Uterus (tissue), 4 donors: ENCODE measurements around the gene WFS1. TPM values are rescaled to one million over a fixed set of nuclear protein-coding genes. Genes with fewer than 3 reads are reported as not detected.

Experiments used
- DNase-seq, 2 donors: peaks; one replicate each; pipeline ENCODE4 v3.0.0-alpha.2; 2019 to 2020
- H3K27ac ChIP-seq, 2 donors: fragments of 200-600 bp; sonication (generic); 1 replicate in 1 of 2; 2 replicates in 1 of 2; pipeline ENCODE4 v1.5.1; 2016 to 2018
- H3K27me3 ChIP-seq, 2 donors: fragments of 200-600 bp; sonication (generic); one replicate each; pipeline ENCODE4 v1.5.1; 2018 to 2019; ENCODE audit warnings: control low read depth in 1 of 2
- H3K36me3 ChIP-seq, 2 donors: fragments of 200-600 bp; sonication (generic); one replicate each; pipeline ENCODE4 v1.5.1; 2019; ENCODE audit warnings: control low read depth in 1 of 2
- H3K4me1 ChIP-seq, 2 donors: fragments of 200-600 bp; sonication (generic); one replicate each; pipeline ENCODE4 v1.5.1; 2018 to 2019; ENCODE audit warnings: control low read depth in 1 of 2
- H3K4me3 ChIP-seq, 2 donors: fragments of 200-600 bp; sonication (generic); 1 replicate in 1 of 2; 2 replicates in 1 of 2; pipeline ENCODE4 v1.5.1; 2018 to 2019; ENCODE audit warnings: mild to moderate bottlenecking in 1 of 2
- H3K9me3 ChIP-seq, 2 donors: fragments of 200-600 bp; sonication (generic); one replicate each; pipeline ENCODE4 v1.5.1; 2019; ENCODE audit warnings: control low read depth in 1 of 2
- POLR2A ChIP-seq, 2 donors: fragments of 450-650 bp; IDR thresholded peaks; one replicate each; pipeline ENCODE4 v1.6.1; 2016; ENCODE audit warnings: antibody characterized with exemption in 2 of 2, mild to moderate bottlenecking in 1 of 2, moderate library complexity in 1 of 2
- intact Hi-C: fragments of 100-400 bp; cut with DNase I; formaldehyde crosslinking; loops from one replicate; pipeline ENCODE4 v1.15.1; 2023; ENCODE audit warnings: low total_unique reads
- total RNA-seq, 4 donors: library from RNA; depleted of rRNA in 3 of 4; stranded (reverse); fragments of >200 nt in 3 of 4; gene quantifications; one replicate each; pipeline versions ENCODE4 v1.1.0 to v1.2.4, GENCODE V29; 2014 to 2023
- TF ChIP-seq, protein P1 (sequence below), 4 experiments: fragments of 200-600 bp in 2 of 4; fragments of 450-650 bp in 2 of 4; sonication (generic) in 2 of 4; IDR thresholded peaks; one replicate each; pipeline ENCODE4 v1.5.1; 2016 to 2019; ENCODE audit warnings: antibody characterized with exemption in 4 of 4, mild to moderate bottlenecking in 2 of 4, moderate library complexity in 1 of 4
- donor health status: DM: yes; HTN: yes; CAD: no.

The WFS1 gene
- total RNA-seq, 4 donors from 2014 or later = 27.5 to 118 (median 51.9) TPM

DNA sequence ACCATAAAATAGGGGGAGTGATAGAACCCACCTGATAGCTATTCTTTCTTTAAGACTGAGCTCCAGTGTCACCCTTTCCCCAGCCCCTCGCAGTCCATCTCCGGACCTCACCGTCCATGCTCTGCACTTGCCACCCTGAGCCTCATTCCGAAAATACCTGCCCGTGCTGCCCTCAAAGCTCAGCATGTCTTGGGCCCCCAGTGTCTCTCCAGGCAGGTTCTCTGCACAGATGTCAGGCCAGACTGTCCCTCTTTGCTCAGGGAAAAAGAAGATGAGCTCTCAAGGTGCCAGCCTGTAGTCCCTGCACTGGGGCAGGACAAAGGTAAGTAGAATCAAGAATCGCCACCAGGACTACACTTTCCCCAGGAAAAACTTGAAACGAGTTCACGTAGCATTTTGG is 9.8 kb upstream of the WFS1 start:
- TF ChIP-seq, protein P1, sequence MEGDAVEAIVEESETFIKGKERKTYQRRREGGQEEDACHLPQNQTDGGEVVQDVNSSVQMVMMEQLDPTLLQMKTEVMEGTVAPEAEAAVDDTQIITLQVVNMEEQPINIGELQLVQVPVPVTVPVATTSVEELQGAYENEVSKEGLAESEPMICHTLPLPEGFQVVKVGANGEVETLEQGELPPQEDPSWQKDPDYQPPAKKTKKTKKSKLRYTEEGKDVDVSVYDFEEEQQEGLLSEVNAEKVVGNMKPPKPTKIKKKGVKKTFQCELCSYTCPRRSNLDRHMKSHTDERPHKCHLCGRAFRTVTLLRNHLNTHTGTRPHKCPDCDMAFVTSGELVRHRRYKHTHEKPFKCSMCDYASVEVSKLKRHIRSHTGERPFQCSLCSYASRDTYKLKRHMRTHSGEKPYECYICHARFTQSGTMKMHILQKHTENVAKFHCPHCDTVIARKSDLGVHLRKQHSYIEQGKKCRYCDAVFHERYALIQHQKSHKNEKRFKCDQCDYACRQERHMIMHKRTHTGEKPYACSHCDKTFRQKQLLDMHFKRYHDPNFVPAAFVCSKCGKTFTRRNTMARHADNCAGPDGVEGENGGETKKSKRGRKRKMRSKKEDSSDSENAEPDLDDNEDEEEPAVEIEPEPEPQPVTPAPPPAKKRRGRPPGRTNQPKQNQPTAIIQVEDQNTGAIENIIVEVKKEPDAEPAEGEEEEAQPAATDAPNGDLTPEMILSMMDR (IDR thresholded peaks at IDR 0.05) = no peak
- no peak for TF ChIP-seq POLR2A (IDR thresholded peaks at IDR 0.05)
- Histone ChIP-seq H3K4me1 (no peaks in the 10 kb centered on the region), H3K9me3 (no peaks in the 10 kb centered on the region), H3K27ac (no peak overlapping the region), H3K36me3 (no peaks in the 10 kb centered on the region), H3K27me3 (no peaks in the 10 kb centered on the region), H3K4me3 (no peak overlapping the region)
- DNase-seq = no peak
- intact Hi-C loops = no loop called here

GRCh38 chr4:6262176-6262575 is 7.5 kb upstream of the WFS1 start:
- no peak overlapping the region for H3K27ac ChIP-seq
- H3K9me3 ChIP-seq = no peaks in the 10 kb centered on the region
- no peak for DNase-seq
- TF ChIP-seq, protein P1 (IDR thresholded peaks at IDR 0.05) = no peak
- no peak for TF ChIP-seq POLR2A (IDR thresholded peaks at IDR 0.05)
- H3K4me1 ChIP-seq = no peaks in the 10 kb centered on the region
- intact Hi-C loops = no loop called here
- no peaks in the 10 kb centered on the region for H3K36me3 ChIP-seq
- H3K27me3 ChIP-seq = no peaks in the 10 kb centered on the region
- no peak overlapping the region for H3K4me3 ChIP-seq

DNA sequence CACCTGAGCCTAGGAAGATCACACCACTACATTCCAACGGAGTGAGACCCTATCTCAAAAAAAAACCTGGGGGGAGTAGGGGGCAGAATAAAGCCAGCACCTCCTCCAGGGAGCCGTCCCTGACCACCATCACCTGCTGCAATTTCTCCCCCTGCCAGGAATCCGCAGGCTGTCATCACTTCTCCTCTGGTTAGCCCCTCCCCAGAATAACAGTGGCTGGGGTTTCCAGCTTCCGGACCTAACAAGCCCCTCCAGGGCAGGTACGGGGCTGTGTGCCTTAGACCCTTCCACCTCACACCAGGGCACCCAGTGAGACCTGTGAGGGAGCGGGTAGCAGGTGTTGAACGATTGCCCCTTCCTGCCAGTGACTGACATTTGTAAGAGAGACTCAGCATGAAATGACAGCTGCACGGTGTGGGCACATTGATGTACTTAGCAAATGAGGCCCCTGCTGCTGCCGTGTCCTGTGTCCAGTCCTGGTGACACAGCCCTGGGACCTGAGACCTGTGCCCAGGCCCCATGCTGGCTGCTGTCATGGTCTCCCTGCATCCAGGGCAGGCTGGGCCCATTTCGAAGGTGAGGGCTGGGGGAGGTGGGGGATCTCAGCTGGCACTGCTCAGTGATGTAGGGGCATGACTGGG is 6.7 kb upstream of the WFS1 start:
- no peaks in the 10 kb centered on the region for H3K9me3 ChIP-seq
- H3K4me3 ChIP-seq = no peak overlapping the region
- no peaks in the 10 kb centered on the region for H3K27me3 ChIP-seq
- DNase-seq = no peak
- H3K27ac ChIP-seq = no peak overlapping the region
- TF ChIP-seq POLR2A (IDR thresholded peaks at IDR 0.05) = no peak
- TF ChIP-seq, protein P1 (IDR thresholded peaks at IDR 0.05) = no peak
- no peaks in the 10 kb centered on the region for H3K4me1 ChIP-seq
- intact Hi-C loops = no loop called here
- H3K36me3 ChIP-seq = no peaks in the 10 kb centered on the region

DNA sequence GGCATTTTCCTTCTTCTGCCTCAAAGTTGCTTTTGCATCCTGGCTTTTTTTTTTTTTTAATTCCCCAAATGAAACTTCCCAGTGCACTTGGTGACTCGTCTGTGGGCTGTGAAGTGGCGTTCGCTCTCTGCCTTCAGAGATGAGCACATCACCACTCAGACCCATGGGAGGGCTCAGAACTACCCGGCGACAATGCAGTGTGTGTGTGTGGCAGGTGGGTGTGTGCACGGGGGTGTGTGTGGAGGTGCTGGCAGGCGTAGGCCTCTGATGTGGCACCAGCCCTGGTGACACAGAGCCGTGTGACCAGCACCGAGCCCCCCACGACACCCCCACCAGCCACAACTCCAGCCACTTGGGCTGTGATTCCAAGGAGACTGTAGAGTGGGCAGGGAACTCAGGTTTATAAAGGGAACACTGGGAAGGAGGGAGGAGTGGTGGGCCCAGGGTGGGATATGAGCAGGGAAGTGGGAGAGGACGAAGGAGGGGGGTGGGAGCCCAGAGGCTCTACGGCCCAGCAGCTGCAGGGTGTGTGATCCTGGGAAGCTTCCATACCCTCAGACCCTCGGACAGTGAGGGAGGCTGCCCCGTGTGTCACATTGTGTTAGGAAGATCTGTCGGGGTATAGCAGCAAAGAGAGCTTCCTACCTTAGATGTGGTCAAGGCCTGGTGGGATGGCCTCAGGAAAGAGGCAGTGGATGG is 6.0 kb upstream of the WFS1 start:
- no peaks in the 10 kb centered on the region for H3K4me1 ChIP-seq
- H3K27ac ChIP-seq = no peak overlapping the region
- TF ChIP-seq POLR2A (IDR thresholded peaks at IDR 0.05) = no peak
- H3K9me3 ChIP-seq = no peaks in the 10 kb centered on the region
- DNase-seq = no peak
- H3K36me3 ChIP-seq = no peaks in the 10 kb centered on the region
- intact Hi-C loops = no loop called here
- no peaks in the 10 kb centered on the region for H3K27me3 ChIP-seq
- no peak overlapping the region for H3K4me3 ChIP-seq

GRCh38 chr4:6264225-6264540 is 5.5 kb upstream of the WFS1 start:
- Histone ChIP-seq H3K4me1 (no peaks in the 10 kb centered on the region), H3K27ac (no peak overlapping the region), H3K27me3 (no peaks in the 10 kb centered on the region), H3K36me3 (no peaks in the 10 kb centered on the region), H3K9me3 (no peaks in the 10 kb centered on the region), H3K4me3 (no peak overlapping the region)
- peak in 1 of 2 donors; percentile 62 for DNase-seq
- TF ChIP-seq POLR2A (IDR thresholded peaks at IDR 0.05) = no peak
- TF ChIP-seq, protein P1 (IDR thresholded peaks at IDR 0.05) = peak; percentile 59 to 71 (median 62)
- intact Hi-C loops = no loop called here
